ENCODE data around the gene IER2.
"Not testable (repeated sequence)": the region's sequence is repeated elsewhere in the genome, so short reads cannot be mapped to it uniquely, and the experiment has no call there.

GRCh38 chr19:13202112-13202511 lies 51.9 kb downstream of the IER2 start:
- not testable (repeated sequence) for TF ChIP-seq EZH2 (IDR thresholded peaks at IDR 0.05); REST (IDR thresholded peaks at IDR 0.05; ENCODE audit: low read depth); MAX (IDR thresholded peaks at IDR 0.05)
- TF ChIP-seq, protein P1, sequence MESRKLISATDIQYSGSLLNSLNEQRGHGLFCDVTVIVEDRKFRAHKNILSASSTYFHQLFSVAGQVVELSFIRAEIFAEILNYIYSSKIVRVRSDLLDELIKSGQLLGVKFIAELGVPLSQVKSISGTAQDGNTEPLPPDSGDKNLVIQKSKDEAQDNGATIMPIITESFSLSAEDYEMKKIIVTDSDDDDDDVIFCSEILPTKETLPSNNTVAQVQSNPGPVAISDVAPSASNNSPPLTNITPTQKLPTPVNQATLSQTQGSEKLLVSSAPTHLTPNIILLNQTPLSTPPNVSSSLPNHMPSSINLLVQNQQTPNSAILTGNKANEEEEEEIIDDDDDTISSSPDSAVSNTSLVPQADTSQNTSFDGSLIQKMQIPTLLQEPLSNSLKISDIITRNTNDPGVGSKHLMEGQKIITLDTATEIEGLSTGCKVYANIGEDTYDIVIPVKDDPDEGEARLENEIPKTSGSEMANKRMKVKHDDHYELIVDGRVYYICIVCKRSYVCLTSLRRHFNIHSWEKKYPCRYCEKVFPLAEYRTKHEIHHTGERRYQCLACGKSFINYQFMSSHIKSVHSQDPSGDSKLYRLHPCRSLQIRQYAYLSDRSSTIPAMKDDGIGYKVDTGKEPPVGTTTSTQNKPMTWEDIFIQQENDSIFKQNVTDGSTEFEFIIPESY (IDR thresholded peaks at IDR 0.05; ENCODE audit: extremely low read depth, insufficient replicate concordance, low read length) = not testable (repeated sequence)

All from HCT116 (cell line).